H9 (cell line): Measurements from ENCODE around the gene NUP43. TPM values are rescaled to one million over a fixed set of nuclear protein-coding genes. Genes with fewer than 3 reads are reported as not detected.

ENCODE experiments used
- DNase-seq: peaks from one replicate; pipeline ENCODE4 v3.0.0-alpha.2; 2017
- H2AFZ ChIP-seq: one replicate; pipeline ENCODE4 v1.6.1; 2013; ENCODE audit warnings: mild to moderate bottlenecking, low read length, control low read depth, moderate library complexity
- H2AK5ac ChIP-seq: 2 replicates; pipeline ENCODE4 v1.6.1; 2013; ENCODE audit warnings: low read length, control low read depth, mixed read lengths; ENCODE audit not compliant: insufficient read length
- H2BK120ac ChIP-seq: one replicate; pipeline ENCODE4 v1.6.1; 2013; ENCODE audit warnings: low read depth, mild to moderate bottlenecking, low read length, control low read depth, inconsistent platforms; ENCODE audit not compliant: poor library complexity, severe bottlenecking
- H2BK12ac ChIP-seq: 2 replicates; pipeline ENCODE4 v1.6.1; 2013; ENCODE audit warnings: low read length, control low read depth, mixed read lengths, low read depth; ENCODE audit not compliant: insufficient read length
- H2BK15ac ChIP-seq: 2 replicates; pipeline ENCODE4 v1.6.1; 2013; ENCODE audit warnings: low read depth, low read length, control low read depth
- H2BK20ac ChIP-seq: one replicate; pipeline ENCODE4 v1.6.1; 2013; ENCODE audit warnings: low read depth, mild to moderate bottlenecking, low read length, control low read depth, inconsistent platforms; ENCODE audit not compliant: poor library complexity, severe bottlenecking
- H2BK5ac ChIP-seq: 2 replicates; pipeline ENCODE4 v1.6.1; 2013; ENCODE audit warnings: low read length, control low read depth, mixed read lengths; ENCODE audit not compliant: insufficient read length
- H3K14ac ChIP-seq: 2 replicates; pipeline ENCODE4 v1.6.1; 2013; ENCODE audit warnings: low read length, control low read depth; ENCODE audit not compliant: insufficient read depth
- H3K18ac ChIP-seq: 2 replicates; pipeline ENCODE4 v1.6.1; 2013; ENCODE audit warnings: low read depth, mild to moderate bottlenecking, mixed read lengths, low read length, control low read depth; ENCODE audit not compliant: insufficient read length
- H3K23ac ChIP-seq: 2 replicates; pipeline ENCODE4 v1.6.1; 2013; ENCODE audit warnings: low read length, control low read depth, mixed read lengths, low read depth; ENCODE audit not compliant: insufficient read length
- H3K23me2 ChIP-seq: 2 replicates; pipeline ENCODE4 v1.6.1; 2013; ENCODE audit warnings: low read depth, mild to moderate bottlenecking, mixed read lengths, low read length, control low read depth; ENCODE audit not compliant: insufficient read length, poor library complexity, severe bottlenecking
- H3K27ac ChIP-seq: 2 replicates; pipeline ENCODE4 v1.5.1; 2013; ENCODE audit warnings: low read length, control low read depth, mixed read lengths, low read depth; ENCODE audit not compliant: insufficient read length
- H3K27me3 ChIP-seq: 2 replicates; pipeline ENCODE4 v1.6.1; 2013; ENCODE audit warnings: low read length, control low read depth, inconsistent platforms; ENCODE audit not compliant: insufficient read depth
- H3K4ac ChIP-seq: 2 replicates; pipeline ENCODE4 v1.6.1; 2013; ENCODE audit warnings: low read depth, mild to moderate bottlenecking, control low read depth, inconsistent platforms, low read length, moderate library complexity
- H3K4me1 ChIP-seq: 2 replicates; pipeline ENCODE4 v1.6.1; 2013; ENCODE audit warnings: low read length, control low read depth, inconsistent platforms; ENCODE audit not compliant: insufficient read depth
- H3K4me2 ChIP-seq: 2 replicates; pipeline ENCODE4 v1.6.1; 2013; ENCODE audit warnings: low read length, control low read depth, mixed read lengths; ENCODE audit not compliant: insufficient read length, insufficient read depth
- H3K56ac ChIP-seq: 2 replicates; pipeline ENCODE4 v1.6.1; 2013; ENCODE audit warnings: low read depth, mild to moderate bottlenecking, mixed read lengths, low read length, control low read depth; ENCODE audit not compliant: insufficient read length
- H3K79me1 ChIP-seq: 2 replicates; pipeline ENCODE4 v1.6.1; 2013; ENCODE audit warnings: low read depth, mild to moderate bottlenecking, moderate library complexity, low read length, control low read depth, inconsistent platforms; ENCODE audit not compliant: insufficient read depth, poor library complexity, severe bottlenecking
- H3K79me2 ChIP-seq: 2 replicates; pipeline ENCODE4 v1.6.1; 2013; ENCODE audit warnings: low read length, control low read depth, inconsistent platforms; ENCODE audit not compliant: insufficient read depth
- H3K9ac ChIP-seq: 2 replicates; pipeline ENCODE4 v1.6.1; 2013; ENCODE audit warnings: low read length, control low read depth, mixed read lengths; ENCODE audit not compliant: insufficient read length; ENCODE audit errors: extremely low read depth
- H3K9me3 ChIP-seq: one replicate; pipeline ENCODE4 v1.6.1; 2013; ENCODE audit warnings: low read depth, low read length, inconsistent platforms; ENCODE audit not compliant: control insufficient read depth
- H3T11ph ChIP-seq: one replicate; pipeline ENCODE4 v1.6.1; 2013; ENCODE audit warnings: mild to moderate bottlenecking, low read length, control low read depth, inconsistent platforms
- H4K20me1 ChIP-seq: one replicate; pipeline ENCODE4 v1.6.1; 2013; ENCODE audit not compliant: control insufficient read depth, insufficient read length, insufficient read depth
- H4K5ac ChIP-seq: 2 replicates; pipeline ENCODE4 v1.6.1; 2013; ENCODE audit warnings: low read depth, mild to moderate bottlenecking, mixed read lengths, low read length, control low read depth; ENCODE audit not compliant: insufficient read length
- H4K8ac ChIP-seq: replicated peaks from 2 replicates; pipeline ENCODE4 v1.6.1; 2013; ENCODE audit warnings: low read length, control low read depth, mixed read lengths, low read depth; ENCODE audit not compliant: insufficient read length
- H4K91ac ChIP-seq: 2 replicates; pipeline ENCODE4 v1.6.1; 2013; ENCODE audit warnings: low read depth, mild to moderate bottlenecking, moderate library complexity, mixed read lengths, low read length, control low read depth; ENCODE audit not compliant: insufficient read length
- H3K27ac Mint-ChIP-seq, 3 experiments: 2 replicates in 2 of 3; 3 replicates in 1 of 3; pipeline ENCODE4 v1.8.0; 2020 to 2021; ENCODE audit warnings: mixed read lengths in 3 of 3, mild to moderate bottlenecking in 1 of 3, moderate library complexity in 1 of 3
- H3K27me3 Mint-ChIP-seq: 2 replicates; pipeline ENCODE4 v1.8.0; 2021; ENCODE audit warnings: low read depth, mild to moderate bottlenecking, moderate library complexity, mixed read lengths
- H3K36me3 Mint-ChIP-seq, 3 experiments: 2 replicates in 2 of 3; 3 replicates in 1 of 3; pipeline ENCODE4 v1.8.0; 2020 to 2021; ENCODE audit warnings: low read depth in 3 of 3, mixed read lengths in 3 of 3; ENCODE audit not compliant: insufficient read depth in 1 of 3
- H3K4me1 Mint-ChIP-seq, 2 experiments: 2 replicates each; pipeline ENCODE4 v1.8.0; 2020; ENCODE audit warnings: mixed read lengths in 2 of 2
- H3K4me3 Mint-ChIP-seq, 2 experiments: 2 replicates in 1 of 2; 3 replicates in 1 of 2; pipeline ENCODE4 v1.8.0; 2020 to 2021; ENCODE audit warnings: mild to moderate bottlenecking in 2 of 2, mixed read lengths in 2 of 2, moderate library complexity in 1 of 2
- H3K9me3 Mint-ChIP-seq, 2 experiments: 2 replicates in 1 of 2; 3 replicates in 1 of 2; pipeline ENCODE4 v1.8.0; 2020; ENCODE audit warnings: mild to moderate bottlenecking in 2 of 2, mixed read lengths in 2 of 2, moderate library complexity in 1 of 2
- CTCF ChIP-seq: fragments of 200-600 bp; sonication (generic); conservative IDR thresholded peaks from 3 replicates; pipeline ENCODE4 v1.8.0; 2021; ENCODE audit warnings: antibody characterized with exemption, mild to moderate bottlenecking
- total RNA-seq: library from RNA; stranded (reverse); gene quantifications from 2 replicates; pipeline ENCODE4 v1.2.1, GENCODE V29; 2021

The NUP43 gene
- total RNA-seq, 1 experiment from 2014 or later: 92.1 TPM

- no peak overlapping the region for H2BK120ac ChIP-seq
- H3K27ac Mint-ChIP-seq: no peak overlapping the region
- no peak overlapping the region for H3K27ac ChIP-seq
- no peaks in the 10 kb centered on the region for H3K4me1 ChIP-seq
- no peaks in the 10 kb centered on the region for H3K9me3 Mint-ChIP-seq
- H3K4me3 Mint-ChIP-seq: no peak overlapping the region
- H4K91ac ChIP-seq: no peak overlapping the region
- no peak overlapping the region for H2BK15ac ChIP-seq
- no peak overlapping the region for H3K23ac ChIP-seq
- H3K4me1 Mint-ChIP-seq: no peaks in the 10 kb centered on the region
- no peak overlapping the region for H4K8ac ChIP-seq
- no peak overlapping the region for H2BK20ac ChIP-seq
- peaks cover 18 to 47% (median 21%) of the 10 kb centered on the region in 3 experiments; a peak in 6 of 7 replicates for H3K36me3 Mint-ChIP-seq
- H3K9ac ChIP-seq: no peak overlapping the region
- H3K23me2 ChIP-seq: no peaks in the 10 kb centered on the region
- no peak overlapping the region for H2BK5ac ChIP-seq
- no peak overlapping the region for H3K14ac ChIP-seq
- DNase-seq: no peak
- no peak overlapping the region for H2AFZ ChIP-seq
- no peak overlapping the region for H3K4me2 ChIP-seq
- H3K56ac ChIP-seq: no peak overlapping the region
- no peaks in the 10 kb centered on the region for H3K79me2 ChIP-seq
- H4K5ac ChIP-seq: no peak overlapping the region
- H3K27me3 ChIP-seq: no peaks in the 10 kb centered on the region
- H3K27me3 Mint-ChIP-seq: no peaks in the 10 kb centered on the region
- no peaks in the 10 kb centered on the region for H4K20me1 ChIP-seq
- H2BK12ac ChIP-seq: no peak overlapping the region
- no peaks in the 10 kb centered on the region for H3K9me3 ChIP-seq
- no peak overlapping the region for H2AK5ac ChIP-seq
- H3K79me1 ChIP-seq: no peaks in the 10 kb centered on the region
- no peak overlapping the region for H3T11ph ChIP-seq
- H3K4ac ChIP-seq: no peak overlapping the region
- no peak overlapping the region for H3K18ac ChIP-seq
- TF ChIP-seq CTCF: no peak
These were observed 35.4 kb upstream of the NUP43 start for GRCh38 chr6:149781715-149782114.
